ENCODE data around the gene ABCA5. TPM values are rescaled to one million over a fixed set of nuclear protein-coding genes. Genes with fewer than 3 reads are reported as not detected.

ABCA5 gene
- polyA plus RNA-seq, 1 donor (not counting 4 experiments of a cell fraction or from before 2014, with no cell fraction given), result 11.1 TPM

DNA sequence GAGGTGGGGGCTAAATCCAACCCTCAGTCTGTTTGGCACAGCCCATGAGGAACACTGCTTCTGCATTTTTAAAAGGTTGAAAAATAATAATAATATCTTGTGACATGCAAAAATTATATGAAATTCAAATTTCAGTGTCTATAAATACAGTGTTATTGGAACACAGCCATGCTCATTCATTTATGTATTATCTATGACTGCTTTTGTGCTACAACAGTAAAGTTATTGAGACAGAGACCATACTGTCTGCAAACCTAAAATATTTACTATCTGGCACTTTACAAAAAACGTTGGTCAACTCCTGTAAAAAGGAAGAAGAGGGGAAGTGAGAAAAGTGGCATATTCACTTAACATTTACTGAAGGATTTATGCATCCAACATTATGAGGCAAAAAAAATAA is 3.1 kb downstream of the ABCA5 start:
- Histone ChIP-seq H3K4me3 (ENCODE audit: control insufficient read depth in 2 of 3, extremely low read depth in 1 of 3, insufficient read depth in 2 of 3, low read depth in 1 of 3, low read length in 3 of 3) (no peak overlapping the region), H4K20me1 (ENCODE audit: control insufficient read depth, extremely low read depth, insufficient read depth, low read length) (no peaks in the 10 kb centered on the region), H3K27ac (ENCODE audit: control insufficient read depth, insufficient read depth, low read length) (no peak overlapping the region), H3K79me2 (ENCODE audit: control insufficient read depth, insufficient read depth, low read length) (peaks cover 8% of the 10 kb centered on the region), H3K4me1 (ENCODE audit: control insufficient read depth, extremely low read depth, insufficient read depth, low read length) (peaks cover 10% of the 10 kb centered on the region), H3K9me1 (ENCODE audit: control insufficient read depth, extremely low read depth, insufficient read depth, low read length) (no peaks in the 10 kb centered on the region), H3K36me3 (ENCODE audit: control insufficient read depth in 2 of 2, extremely low read depth in 1 of 2, insufficient read depth in 2 of 2, low read length in 2 of 2) (no peaks in the 10 kb centered on the region), H3K27me3 (ENCODE audit: control insufficient read depth, extremely low read depth, insufficient read depth, low read length) (no peaks in the 10 kb centered on the region), H3K4me2 (ENCODE audit: control insufficient read depth, extremely low read depth, insufficient read depth, low read depth, low read length) (no peak overlapping the region), H3K9me3 (ENCODE audit: control insufficient read depth, low read depth, low read length) (no peaks in the 10 kb centered on the region), H2AFZ (ENCODE audit: control insufficient read depth, low read length) (no peak overlapping the region), H3K9ac (ENCODE audit: control insufficient read depth, extremely low read depth, insufficient read depth, low read length) (no peak overlapping the region)
- dilution Hi-C loops (cut with MboI; ENCODE audit: extremely low pct_ligation_motif_present, low sequenced_read_pairs), result no loop called here
- TF ChIP-seq CTCF (optimal IDR thresholded peaks at IDR 0.05 in 1 of 3, IDR thresholded peaks at IDR 0.05 in 1 of 3, conservative IDR thresholded peaks at IDR 0.05 in 1 of 3; ENCODE audit: extremely low read depth in 1 of 3, insufficient read depth in 2 of 3, low read length in 3 of 3) (no peak), EZH2 (IDR thresholded peaks at IDR 0.05; ENCODE audit: low read length) (no peak)
- FAIRE-seq (no peak), DNase-seq (ENCODE audit: low read depth, low spot score) (no peak)

DNA sequence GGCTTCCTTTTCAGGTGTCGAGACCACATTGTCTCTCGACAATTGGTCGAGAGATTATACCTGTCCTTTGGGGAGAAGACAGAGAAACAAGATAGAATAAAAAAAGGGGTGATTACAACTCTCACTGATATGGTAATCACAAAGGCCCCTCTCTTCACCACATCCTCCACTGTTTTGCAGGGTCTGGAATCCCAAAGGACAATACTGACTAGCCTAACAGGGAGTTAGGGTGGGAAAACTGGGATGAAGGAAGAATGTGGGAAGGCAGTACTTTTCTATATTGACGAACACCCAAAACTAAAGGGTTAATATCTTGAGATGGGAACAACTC is 6.1 kb downstream of the ABCA5 start:
- H3K36me3 ChIP-seq (ENCODE audit: control insufficient read depth in 2 of 2, extremely low read depth in 1 of 2, insufficient read depth in 2 of 2, low read length in 2 of 2), result no peaks in the 10 kb centered on the region
- H3K4me3 ChIP-seq (ENCODE audit: control insufficient read depth in 2 of 3, extremely low read depth in 1 of 3, insufficient read depth in 2 of 3, low read depth in 1 of 3, low read length in 3 of 3), result no peak overlapping the region
- FAIRE-seq, result no peak
- dilution Hi-C loops (cut with MboI; ENCODE audit: extremely low pct_ligation_motif_present, low sequenced_read_pairs), result no loop called here
- H4K20me1 ChIP-seq (ENCODE audit: control insufficient read depth, extremely low read depth, insufficient read depth, low read length), result no peaks in the 10 kb centered on the region
- peaks cover 17% of the 10 kb centered on the region for H3K4me1 ChIP-seq (ENCODE audit: control insufficient read depth, extremely low read depth, insufficient read depth, low read length)
- TF ChIP-seq CTCF (optimal IDR thresholded peaks at IDR 0.05 in 1 of 3, IDR thresholded peaks at IDR 0.05 in 1 of 3, conservative IDR thresholded peaks at IDR 0.05 in 1 of 3; ENCODE audit: extremely low read depth in 1 of 3, insufficient read depth in 2 of 3, low read length in 3 of 3) (no peak), EZH2 (IDR thresholded peaks at IDR 0.05; ENCODE audit: low read length) (no peak)
- no peak overlapping the region for H3K9ac ChIP-seq (ENCODE audit: control insufficient read depth, extremely low read depth, insufficient read depth, low read length)
- no peaks in the 10 kb centered on the region for H3K27me3 ChIP-seq (ENCODE audit: control insufficient read depth, extremely low read depth, insufficient read depth, low read length)
- no peaks in the 10 kb centered on the region for H3K9me3 ChIP-seq (ENCODE audit: control insufficient read depth, low read depth, low read length)
- H2AFZ ChIP-seq (ENCODE audit: control insufficient read depth, low read length), result no peak overlapping the region
- no peak overlapping the region for H3K4me2 ChIP-seq (ENCODE audit: control insufficient read depth, extremely low read depth, insufficient read depth, low read depth, low read length)
- no peaks in the 10 kb centered on the region for H3K9me1 ChIP-seq (ENCODE audit: control insufficient read depth, extremely low read depth, insufficient read depth, low read length)
- peaks cover 5% of the 10 kb centered on the region for H3K79me2 ChIP-seq (ENCODE audit: control insufficient read depth, insufficient read depth, low read length)
- H3K27ac ChIP-seq (ENCODE audit: control insufficient read depth, insufficient read depth, low read length), result no peak overlapping the region
- no peak for DNase-seq (ENCODE audit: low read depth, low spot score)

All from keratinocyte (primary cell).